Fibroblast of mammary gland (primary cell): Measurements from ENCODE around the gene OR9K2.

ENCODE experiments used
- DNase-seq: peaks from one replicate; pipeline ENCODE4 v3.0.0-alpha.2; 2010; ENCODE audit warnings: low read depth
- H3K4me3 ChIP-seq: 2 replicates; pipeline ENCODE4 v1.5.1; 2011; ENCODE audit warnings: low read depth, mild to moderate bottlenecking, low read length, moderate library complexity; ENCODE audit not compliant: control insufficient read depth
- CTCF ChIP-seq: conservative IDR thresholded peaks from 2 replicates; pipeline ENCODE4 v1.5.1; 2011; ENCODE audit warnings: low read depth, low read length, inconsistent platforms; ENCODE audit not compliant: control insufficient read depth, insufficient read depth

OR9K2 gene

DNA sequence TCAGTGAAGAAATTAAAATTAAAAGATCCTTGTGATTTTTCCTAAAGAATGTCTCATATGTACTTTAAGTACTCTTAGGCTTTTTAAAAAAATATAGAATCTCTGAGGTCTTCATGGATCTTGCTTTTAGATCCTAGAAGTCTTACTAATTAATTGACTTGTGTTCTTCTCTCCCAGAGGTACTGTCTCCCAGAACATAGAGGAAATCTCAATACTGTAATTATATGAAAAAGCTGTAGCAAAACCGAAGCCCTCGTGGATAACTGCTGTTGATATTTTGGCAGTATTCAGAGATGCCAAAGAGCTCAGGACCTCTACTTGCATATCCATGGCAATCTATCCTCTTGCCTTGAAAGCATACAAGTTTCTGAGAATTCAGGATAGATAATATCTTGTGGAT is at the start of gene OR9K2:
Gene OR9K2 (plus strand): TSS at position 301 of the 400 bp plus-strand sequence. CDS start 3,429 bp downstream, outside the sequence.
- DNase-seq, result no peak
- no peak for TF ChIP-seq CTCF
- no peak within 1 kb of the TSS for H3K4me3 ChIP-seq

GRCh38 chr12:55092579-55092978 is 33.6 kb upstream of the OR9K2 start:
- no peak overlapping the region for H3K4me3 ChIP-seq
- no peak for DNase-seq
- TF ChIP-seq CTCF, result no peak

DNA sequence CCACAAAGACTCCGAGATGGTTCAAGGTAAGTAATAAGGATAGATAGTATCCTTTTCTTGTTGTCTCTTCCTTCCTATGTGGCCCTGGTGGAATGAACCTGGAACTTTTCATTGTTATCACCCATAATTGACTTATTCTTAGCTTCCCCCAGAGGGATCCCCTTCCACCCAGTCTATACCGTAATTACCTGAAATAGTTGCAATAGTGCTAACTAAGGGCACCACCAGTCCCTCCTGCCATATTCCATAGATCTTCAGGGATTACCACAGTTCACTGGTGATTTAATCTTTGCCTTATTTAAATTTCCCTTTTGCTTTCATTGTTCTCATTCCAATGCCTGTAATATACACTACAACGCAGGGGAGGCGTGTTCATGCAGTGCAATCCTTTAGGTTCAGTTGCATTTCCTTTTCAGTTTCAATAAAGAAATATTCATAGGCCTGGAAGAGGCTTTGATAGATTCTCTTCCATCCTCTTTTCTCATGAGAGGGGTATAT is 13.8 kb upstream of the OR9K2 start:
- no peak overlapping the region for H3K4me3 ChIP-seq
- no peak for DNase-seq
- no peak for TF ChIP-seq CTCF

GRCh38 chr12:55116152-55116551 is 10.1 kb upstream of the OR9K2 start:
- TF ChIP-seq CTCF, result no peak
- no peak for DNase-seq
- no peak overlapping the region for H3K4me3 ChIP-seq

GRCh38 chr12:55132816-55133215 is 6.6 kb downstream of the OR9K2 start:
- peak; percentile 1 for TF ChIP-seq CTCF
- H3K4me3 ChIP-seq, result no peak overlapping the region
- no peak for DNase-seq

- no peak overlapping the region for H3K4me3 ChIP-seq
- TF ChIP-seq CTCF, result peak; percentile 75
- DNase-seq, result peak; percentile 48
Observed at GRCh38 chr12:55142669-55143565, 16.7 kb downstream of the OR9K2 start.
